Endothelial cell of umbilical vein (primary cell): ENCODE measurements around the gene CYB5A. TPM values are rescaled to one million over a fixed set of nuclear protein-coding genes. Genes with fewer than 3 reads are reported as not detected.

Experiments used
- BruUV-seq: library from RNA; stranded (reverse); fragments of 400-500 nt; replicated peaks from 2 replicates; lab custom pipeline; 2021; lab: Mats Ljungman, UMichigan
- CTCF ChIA-PET: fragments of 300-600, 350-600 bp; sonication (Branson Sonifier 250); formaldehyde crosslinking; loops from one replicate; lab custom pipeline; 2021; ENCODE audit warnings: antibody characterized with exemption, inconsistent platforms; lab: Charles Lee
- POLR2A ChIA-PET: fragments of 300-600, 350-600 bp; sonication (Branson Sonifier 250); formaldehyde crosslinking; loops from one replicate; lab custom pipeline; 2021; ENCODE audit warnings: antibody characterized with exemption, inconsistent platforms; lab: Charles Lee
- DNase-seq: peaks from one replicate; pipeline ENCODE4 v3.0.0-alpha.2; 2011; ENCODE audit warnings: low read depth, low spot score
- FAIRE-seq: peaks from 2 replicates; lab custom pipeline; 2011; peaks lifted over from hg19 to GRCh38; lab: Jason Lieb, UNC
- H2AFZ ChIP-seq: 2 replicates; pipeline ENCODE4 v1.6.0; 2012; ENCODE audit warnings: low read depth, low read length, control low read depth, inconsistent platforms
- H3K27ac ChIP-seq: 2 replicates; pipeline ENCODE4 v1.5.1; 2011; ENCODE audit warnings: low read depth, mild to moderate bottlenecking, control low read depth, low read length, moderate library complexity; ENCODE audit not compliant: insufficient read depth
- H3K27me3 ChIP-seq, 2 experiments: 2 replicates each; pipeline versions ENCODE4 v1.6.0 to v1.6.1; 2011; ENCODE audit warnings: low read length in 2 of 2, mixed read lengths in 1 of 2; ENCODE audit not compliant: control insufficient read depth in 2 of 2, insufficient read depth in 2 of 2
- H3K36me3 ChIP-seq, 2 experiments: 2 replicates in 1 of 2; 3 replicates in 1 of 2; pipeline ENCODE4 v1.5.1; 2011; ENCODE audit warnings: low read length in 2 of 2, mild to moderate bottlenecking in 1 of 2, moderate library complexity in 1 of 2; ENCODE audit not compliant: control insufficient read depth in 2 of 2, insufficient read depth in 2 of 2; ENCODE audit errors: extremely low read depth in 1 of 2
- H3K4me1 ChIP-seq: 3 replicates; pipeline ENCODE4 v1.5.1; 2011; ENCODE audit warnings: mild to moderate bottlenecking, low read length; ENCODE audit not compliant: control insufficient read depth, insufficient read depth; ENCODE audit errors: extremely low read depth
- H3K4me2 ChIP-seq: 2 replicates; pipeline ENCODE4 v1.6.1; 2011; ENCODE audit warnings: low read length, control low read depth, mixed read lengths; ENCODE audit not compliant: insufficient read depth
- H3K4me3 ChIP-seq, 3 experiments: fragments of 200-600 bp in 1 of 3; sonication (generic), shearing (Covaris generic) in 1 of 3; replicated peaks in 1 of 3; 2 replicates each; pipeline ENCODE4 v1.5.1; 2011 to 2016; ENCODE audit warnings: control low read depth in 3 of 3, low read length in 3 of 3, mild to moderate bottlenecking in 2 of 3, inconsistent platforms in 1 of 3, low read depth in 1 of 3, moderate library complexity in 1 of 3; ENCODE audit not compliant: insufficient read depth in 1 of 3
- H3K79me2 ChIP-seq: 2 replicates; pipeline ENCODE4 v1.6.0; 2012; ENCODE audit warnings: low read length, inconsistent platforms; ENCODE audit not compliant: control insufficient read depth, insufficient read depth
- H3K9ac ChIP-seq: replicated peaks from 2 replicates; pipeline ENCODE3; 2011; ENCODE audit warnings: low read length, control low read depth; ENCODE audit not compliant: insufficient read depth; ENCODE audit errors: extremely low read depth
- H3K9me1 ChIP-seq: replicated peaks from 3 replicates; pipeline ENCODE4 v1.6.0; 2011; ENCODE audit warnings: mild to moderate bottlenecking, low read length; ENCODE audit not compliant: control insufficient read depth, insufficient read depth; ENCODE audit errors: extremely low read depth
- H3K9me3 ChIP-seq: replicated peaks from 2 replicates; pipeline ENCODE4 v1.5.1; 2012; ENCODE audit warnings: low read length, inconsistent platforms; ENCODE audit not compliant: control insufficient read depth, insufficient read depth
- H4K20me1 ChIP-seq: replicated peaks from 2 replicates; pipeline ENCODE3; 2011; ENCODE audit warnings: mild to moderate bottlenecking, low read length; ENCODE audit not compliant: control insufficient read depth, insufficient read depth; ENCODE audit errors: extremely low read depth
- CTCF ChIP-seq, 2 donors: IDR thresholded peaks; 1 replicate in 1 of 2; 2 replicates in 1 of 2; pipeline ENCODE4 v1.5.1; 2011; ENCODE audit warnings: low read length in 2 of 2, mild to moderate bottlenecking in 2 of 2, moderate library complexity in 2 of 2, control low read depth in 1 of 2, inconsistent platforms in 1 of 2, low read depth in 1 of 2; ENCODE audit not compliant: insufficient read depth in 1 of 2; ENCODE audit errors: extremely low read depth in 1 of 2
- EZH2 ChIP-seq: IDR thresholded peaks from 2 replicates; pipeline ENCODE4 v1.6.1; 2012; ENCODE audit warnings: borderline replicate concordance, low read depth, mild to moderate bottlenecking, moderate library complexity, low read length, inconsistent platforms; ENCODE audit not compliant: severe bottlenecking
- FOS ChIP-seq: IDR thresholded peaks from 2 replicates; pipeline ENCODE4 v1.6.1; 2011; ENCODE audit warnings: mild to moderate bottlenecking, low read length, moderate library complexity, borderline replicate concordance; ENCODE audit not compliant: insufficient read depth
- GATA2 ChIP-seq: IDR thresholded peaks from 2 replicates; pipeline ENCODE4 v1.7.0; 2011; ENCODE audit warnings: low read depth, mild to moderate bottlenecking, moderate library complexity, mixed read lengths, low read length; ENCODE audit not compliant: insufficient read length, insufficient read depth
- JUN ChIP-seq: IDR thresholded peaks from 2 replicates; pipeline ENCODE4 v1.6.1; 2011; ENCODE audit warnings: borderline replicate concordance, low read depth; ENCODE audit not compliant: insufficient read length, insufficient read depth
- MAX ChIP-seq: IDR thresholded peaks from 2 replicates; pipeline ENCODE4 v1.6.1; 2011; ENCODE audit not compliant: insufficient read depth, insufficient read length
- MYC ChIP-seq: IDR thresholded peaks from one replicate; pipeline ENCODE4 v1.6.1; 2011; ENCODE audit warnings: mild to moderate bottlenecking, low read depth, low read length
- POLR2A ChIP-seq: IDR thresholded peaks from 2 replicates; pipeline ENCODE4 v1.6.1; 2012; ENCODE audit warnings: low read depth, mild to moderate bottlenecking, control low read depth, low read length
- POLR2AphosphoS5 ChIP-seq: IDR thresholded peaks from 2 replicates; pipeline ENCODE4 v1.6.1; 2012; ENCODE audit warnings: low read depth, mild to moderate bottlenecking, control low read depth, low read length, moderate library complexity; ENCODE audit not compliant: insufficient read depth
- dilution Hi-C: fragments of 300-500 bp; cut with MboI; formaldehyde crosslinking; loops from one replicate; pipeline ENCODE4 v1.15.0; 2019; ENCODE audit warnings: low sequenced_read_pairs; ENCODE audit not compliant: extremely low pct_ligation_motif_present
- intact Hi-C: fragments of 100-400 bp; cut with micrococcal nuclease; formaldehyde crosslinking; loops from one replicate; pipeline ENCODE4 v1.10.0; 2022
- polyA plus RNA-seq, 4 experiments: library from polyadenylated mRNA; depleted of rRNA in 3 of 4; stranded (reverse) in 3 of 4; unstranded in 1 of 4; fragments of >200 nt; gene quantifications; 2 replicates each; pipeline versions ENCODE4 v1.2.1 to v1.2.3, GENCODE V29; 2011 to 2012; ENCODE audit warnings: missing spikeins in 1 of 4
- total RNA-seq: library from RNA; stranded (reverse); gene quantifications from 2 replicates; pipeline ENCODE4 v1.2.3, GENCODE V29; 2021

The CYB5A gene
- total and polyA plus RNA-seq, 2 donors (not counting 3 experiments of a cell fraction or from before 2014, with no cell fraction given), result 24.9 to 74.0 TPM

GRCh38 chr18:74242438-74243096, 49.2 kb downstream of the CYB5A start:
- Histone ChIP-seq H3K9me1 (no peaks in the 10 kb centered on the region), H3K4me1 (no peaks in the 10 kb centered on the region), H3K79me2 (no peaks in the 10 kb centered on the region), H2AFZ (no peak overlapping the region), H3K4me3 (no peak overlapping the region), H3K9ac (no peak overlapping the region), H3K27me3 (no peaks in the 10 kb centered on the region), H3K4me2 (no peak overlapping the region), H3K27ac (no peak overlapping the region), H3K36me3 (no peaks in the 10 kb centered on the region), H3K9me3 (no peaks in the 10 kb centered on the region), H4K20me1 (no peaks in the 10 kb centered on the region)
- POLR2A ChIA-PET, result no interaction called here
- intact Hi-C loops (loop anchor here (1.0 kb wide), 1 partner anchor 100 kb away; no protein-coding TSS in a partner anchor), dilution Hi-C loops (no loop called here)
- TF ChIP-seq MYC, result no peak
- TF ChIP-seq MAX, result no peak
- no peak for TF ChIP-seq POLR2AphosphoS5
- TF ChIP-seq JUN, result no peak
- no peak for TF ChIP-seq POLR2A
- no peak for TF ChIP-seq GATA2
- no peak for TF ChIP-seq EZH2
- TF ChIP-seq FOS, result no peak
- TF ChIP-seq CTCF (IDR thresholded peaks at IDR 0.05; ENCODE audit: extremely low read depth in 1 of 2, insufficient read depth in 1 of 2, low read depth in 1 of 2, low read length in 2 of 2), result no peak
- DNase-seq (no peak), FAIRE-seq (no peak)
- CTCF ChIA-PET, result interaction anchor here (1.3 to 3.3 kb wide), 2 partner anchors 100 kb away, joined by 5 to 17 read pairs; no protein-coding TSS in a partner anchor
- BruUV-seq, result no TSS peak
